ENCODE measurements around the gene TMEM245. TPM values are rescaled to one million over a fixed set of nuclear protein-coding genes. Genes with fewer than 3 reads are reported as not detected.

Gene TMEM245
- total RNA-seq, result 95.1 TPM
- long read RNA-seq, full-length matches to known transcripts, result 9 of 92 reads
- long read RNA-seq, partial matches to known transcripts, result 7 of 92 reads
- long read RNA-seq, other reads (novel, unspliced or antisense), result 76 of 92 reads

GRCh38 chr9:109119439-109120203 lies at the start of gene TMEM245:
Gene TMEM245, minus strand, starts transcription at chr9:109119947. Its CDS starts 34 bp downstream, at chr9:109119913.
- ATAC-seq (peak; percentile 98), DNase-seq (ENCODE audit: missing footprints) (peak; percentile 96)
- intact Hi-C loops (cut with DNase I), result loop anchor here (2.0 to 5.0 kb wide), 3 partner anchors 25 to 107 kb away; partner anchors contain the start of gene CTNNAL1

GRCh38 chr9:109168170-109168569 lies 48.4 kb upstream of the TMEM245 start:
- ATAC-seq (no peak), DNase-seq (ENCODE audit: missing footprints) (no peak)
- intact Hi-C loops (cut with DNase I), result no loop called here

GRCh38 chr9:109167716-109168115 lies 48.0 kb upstream of the TMEM245 start:
- DNase-seq (ENCODE audit: missing footprints), result no peak
- ATAC-seq, result no peak
- intact Hi-C loops (cut with DNase I), result no loop called here

GRCh38 chr9:109166771-109167601 lies 47.2 kb upstream of the TMEM245 start, which contains the start of gene FRRS1L:
Gene FRRS1L, minus strand, starts transcription at chr9:109167249. Its CDS starts 111 bp downstream, at chr9:109167138.
- intact Hi-C loops (cut with DNase I), result no loop called here
- DNase-seq (ENCODE audit: missing footprints) (no peak), ATAC-seq (no peak)

GRCh38 chr9:109166171-109166770 lies 46.5 kb upstream of the TMEM245 start:
- DNase-seq (ENCODE audit: missing footprints) (no peak), ATAC-seq (no peak)
- intact Hi-C loops (cut with DNase I), result no loop called here

GRCh38 chr9:109164042-109164441 lies 44.3 kb upstream of the TMEM245 start:
- no peak for ATAC-seq
- intact Hi-C loops (cut with DNase I), result no loop called here

GRCh38 chr9:109163194-109163593 lies 43.4 kb upstream of the TMEM245 start:
- no peak for DNase-seq (ENCODE audit: missing footprints)
- intact Hi-C loops (cut with DNase I), result no loop called here
- no peak for ATAC-seq

More at GRCh38 chr9:109164042-109164441, 44.3 kb upstream of the TMEM245 start:
- DNase-seq (ENCODE audit: missing footprints), result no peak

- no peak for DNase-seq (ENCODE audit: missing footprints)
- ATAC-seq, result no peak
- intact Hi-C loops (cut with DNase I), result no loop called here
These were observed 42.9 kb upstream of the TMEM245 start for GRCh38 chr9:109162677-109163076.

GRCh38 chr9:109161471-109161870 lies 41.7 kb upstream of the TMEM245 start:
- intact Hi-C loops (cut with DNase I), result no loop called here
- ATAC-seq, result no peak
- DNase-seq (ENCODE audit: missing footprints), result no peak

GRCh38 chr9:109159583-109159982 lies 39.8 kb upstream of the TMEM245 start:
- DNase-seq (ENCODE audit: missing footprints) (no peak), ATAC-seq (no peak)
- intact Hi-C loops (cut with DNase I), result no loop called here

- intact Hi-C loops (cut with DNase I), result no loop called here
- DNase-seq (ENCODE audit: missing footprints), result no peak
- ATAC-seq, result no peak
These were observed 38.9 kb upstream of the TMEM245 start for GRCh38 chr9:109158651-109159050.

GRCh38 chr9:109156708-109157107 lies 37.0 kb upstream of the TMEM245 start:
- intact Hi-C loops (cut with DNase I), result no loop called here

GRCh38 chr9:109150925-109151545 lies 31.3 kb upstream of the TMEM245 start:
- ATAC-seq (no peak), DNase-seq (ENCODE audit: missing footprints) (no peak)
- intact Hi-C loops (cut with DNase I), result no loop called here

More at GRCh38 chr9:109156708-109157107, 37.0 kb upstream of the TMEM245 start:
- DNase-seq (ENCODE audit: missing footprints), result no peak
- no peak for ATAC-seq

GRCh38 chr9:109149722-109150121 lies 30.0 kb upstream of the TMEM245 start:
- intact Hi-C loops (cut with DNase I), result no loop called here
- ATAC-seq (no peak), DNase-seq (ENCODE audit: missing footprints) (no peak)

- no peak for ATAC-seq
- DNase-seq (ENCODE audit: missing footprints), result no peak
- intact Hi-C loops (cut with DNase I), result no loop called here
These were observed 29.3 kb upstream of the TMEM245 start for GRCh38 chr9:109149089-109149488.

GRCh38 chr9:109145051-109145450 lies 25.3 kb upstream of the TMEM245 start:
- intact Hi-C loops (cut with DNase I), result no loop called here
- no peak for ATAC-seq
- DNase-seq (ENCODE audit: missing footprints), result no peak

GRCh38 chr9:109143881-109144562 lies 24.3 kb upstream of the TMEM245 start:
- no peak for DNase-seq (ENCODE audit: missing footprints)
- intact Hi-C loops (cut with DNase I), result no loop called here
- no peak for ATAC-seq

- ATAC-seq (no peak), DNase-seq (ENCODE audit: missing footprints) (no peak)
- intact Hi-C loops (cut with DNase I), result no loop called here
These were observed 21.6 kb upstream of the TMEM245 start for GRCh38 chr9:109141375-109141774.
